CD1c-positive myeloid dendritic cell (primary cell): ENCODE measurements around the gene PCDHB11.
"Not testable (repeated sequence)": the region's sequence is repeated elsewhere in the genome, so short reads cannot be mapped to it uniquely, and the experiment has no call there.

Experiments used
- DNase-seq: peaks from one replicate; pipeline ENCODE4 v3.0.0-alpha.2; 2016; ENCODE audit errors: extremely low spot score

PCDHB11 gene

DNA sequence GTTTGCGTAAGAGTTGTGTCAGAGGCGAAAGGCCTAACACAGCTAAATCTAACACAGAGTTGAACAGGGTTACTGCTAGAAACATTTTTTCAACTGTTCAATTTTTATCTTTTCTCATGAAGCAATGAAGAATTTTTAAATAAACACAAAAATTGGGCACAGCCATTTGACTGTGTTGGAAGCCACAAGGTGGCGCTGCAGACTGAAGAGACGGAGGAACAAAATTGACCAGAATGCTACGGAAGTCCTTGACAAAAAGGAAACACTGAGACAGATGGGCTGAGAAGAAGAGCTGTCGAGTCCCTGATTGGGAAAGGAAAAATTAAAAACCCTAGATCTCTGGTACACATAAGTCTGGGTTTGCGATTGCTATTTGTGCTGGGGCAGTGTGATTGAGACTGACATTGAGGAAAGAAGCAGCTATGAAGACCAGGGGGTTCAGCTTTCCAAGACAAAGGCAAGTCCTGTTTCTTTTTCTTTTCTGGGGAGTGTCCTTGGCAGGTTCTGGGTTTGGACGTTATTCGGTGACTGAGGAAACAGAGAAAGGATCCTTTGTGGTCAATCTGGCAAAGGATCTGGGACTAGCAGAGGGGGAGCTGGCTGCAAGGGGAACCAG is 12.4 kb upstream of the PCDHB11 start, which contains the start of gene PCDHB9:
TSS of gene PCDHB9 (plus strand) at position 265 of the 616 bp plus-strand sequence. CDS start at position 423, 158 bp downstream.
- peak; percentile 16 for DNase-seq

DNA sequence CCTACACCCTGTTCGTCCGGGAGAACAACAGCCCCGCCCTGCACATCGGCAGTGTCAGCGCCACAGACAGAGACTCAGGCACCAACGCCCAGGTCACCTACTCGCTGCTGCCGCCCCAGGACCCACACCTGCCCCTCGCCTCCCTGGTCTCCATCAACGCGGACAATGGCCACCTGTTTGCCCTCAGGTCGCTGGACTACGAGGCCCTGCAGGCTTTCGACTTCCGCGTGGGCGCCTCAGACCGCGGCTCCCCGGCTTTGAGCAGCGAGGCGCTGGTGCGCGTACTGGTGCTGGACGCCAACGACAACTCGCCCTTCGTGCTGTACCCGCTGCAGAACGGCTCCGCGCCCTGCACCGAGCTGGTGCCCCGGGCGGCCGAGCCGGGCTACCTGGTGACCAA is 10.7 kb upstream of the PCDHB11 start:
- not testable (repeated sequence) for DNase-seq

DNA sequence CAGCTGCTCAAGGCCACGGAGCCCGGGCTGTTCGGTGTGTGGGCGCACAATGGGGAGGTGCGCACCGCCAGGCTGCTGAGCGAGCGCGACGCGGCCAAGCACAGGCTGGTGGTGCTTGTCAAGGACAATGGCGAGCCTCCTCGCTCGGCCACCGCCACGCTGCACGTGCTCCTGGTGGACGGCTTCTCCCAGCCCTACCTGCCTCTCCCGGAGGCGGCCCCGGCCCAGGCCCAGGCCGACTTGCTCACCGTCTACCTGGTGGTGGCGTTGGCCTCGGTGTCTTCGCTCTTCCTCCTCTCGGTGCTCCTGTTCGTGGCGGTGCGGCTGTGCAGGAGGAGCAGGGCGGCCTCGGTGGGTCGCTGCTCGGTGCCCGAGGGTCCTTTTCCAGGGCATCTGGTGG is 10.3 kb upstream of the PCDHB11 start:
- not testable (repeated sequence) for DNase-seq

DNA sequence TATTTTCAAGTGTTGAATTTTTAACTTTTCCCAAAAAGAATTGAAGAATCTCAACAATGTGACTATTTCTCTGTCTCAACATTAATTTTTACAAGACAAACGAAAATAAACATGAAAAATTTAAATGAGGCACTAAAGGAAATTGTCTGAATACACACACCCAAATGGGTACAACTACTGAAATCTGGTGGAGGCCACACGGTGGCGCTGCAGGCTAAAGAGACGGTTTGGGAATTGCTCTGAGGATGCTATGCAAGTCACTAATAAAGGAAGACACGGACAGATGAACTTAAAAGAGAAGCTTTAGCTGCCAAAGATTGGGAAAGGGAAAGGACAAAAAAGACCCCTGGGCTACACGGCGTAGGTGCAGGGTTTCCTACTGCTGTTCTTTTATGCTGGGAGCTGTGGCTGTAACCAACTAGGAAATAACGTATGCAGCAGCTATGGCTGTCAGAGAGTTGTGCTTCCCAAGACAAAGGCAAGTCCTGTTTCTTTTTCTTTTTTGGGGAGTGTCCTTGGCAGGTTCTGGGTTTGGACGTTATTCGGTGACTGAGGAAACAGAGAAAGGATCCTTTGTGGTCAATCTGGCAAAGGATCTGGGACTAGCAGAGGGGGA is 7.2 kb upstream of the PCDHB11 start, which contains the start of gene PCDHB10:
TSS of gene PCDHB10 (plus strand) at position 244 of the 616 bp plus-strand sequence. CDS start at position 444, 200 bp downstream.
- DNase-seq = peak; percentile 6

DNA sequence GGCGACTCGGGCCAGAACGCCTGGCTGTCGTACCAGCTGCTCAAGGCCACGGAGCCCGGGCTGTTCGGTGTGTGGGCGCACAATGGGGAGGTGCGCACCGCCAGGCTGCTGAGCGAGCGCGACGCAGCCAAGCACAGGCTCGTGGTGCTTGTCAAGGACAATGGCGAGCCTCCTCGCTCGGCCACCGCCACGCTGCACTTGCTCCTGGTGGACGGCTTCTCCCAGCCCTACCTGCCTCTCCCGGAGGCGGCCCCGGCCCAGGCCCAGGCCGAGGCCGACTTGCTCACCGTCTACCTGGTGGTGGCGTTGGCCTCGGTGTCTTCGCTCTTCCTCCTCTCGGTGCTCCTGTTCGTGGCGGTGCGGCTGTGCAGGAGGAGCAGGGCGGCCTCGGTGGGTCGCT is 5.1 kb upstream of the PCDHB11 start:
- not testable (repeated sequence) for DNase-seq

DNA sequence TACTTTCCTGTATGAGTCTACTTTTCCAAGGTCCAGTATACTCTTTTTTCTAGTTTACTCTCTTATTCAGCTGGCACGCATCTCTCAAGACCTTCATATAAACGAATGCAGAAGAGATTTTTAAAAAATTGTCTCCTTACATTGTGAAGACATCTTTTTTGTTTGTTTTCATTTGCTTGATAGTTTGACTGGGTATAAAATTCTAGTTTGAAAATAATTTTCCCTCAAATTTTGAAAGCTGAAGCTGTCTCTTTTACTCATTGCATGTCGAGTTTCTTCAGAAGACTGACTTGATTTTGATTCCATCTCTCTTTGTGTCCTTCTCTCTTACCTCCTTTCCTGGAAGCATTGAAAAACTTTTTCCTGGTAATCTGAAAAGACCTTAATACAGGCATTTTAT is 3.1 kb upstream of the PCDHB11 start:
- no peak for DNase-seq

DNA sequence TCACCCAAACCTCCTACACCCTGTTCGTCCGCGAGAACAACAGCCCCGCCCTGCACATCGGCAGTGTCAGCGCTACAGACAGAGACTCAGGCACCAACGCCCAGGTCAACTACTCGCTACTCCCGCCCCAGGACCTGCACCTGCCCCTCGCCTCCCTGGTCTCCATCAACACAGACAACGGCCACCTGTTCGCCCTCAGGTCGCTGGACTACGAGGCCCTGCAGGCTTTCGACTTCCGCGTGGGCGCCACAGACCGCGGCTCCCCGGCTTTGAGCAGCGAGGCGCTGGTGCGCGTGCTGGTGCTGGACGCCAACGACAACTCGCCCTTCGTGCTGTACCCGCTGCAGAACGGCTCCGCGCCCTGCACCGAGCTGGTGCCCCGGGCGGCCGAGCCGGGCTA is 1.7 kb downstream of the PCDHB11 start:
- not testable (repeated sequence) for DNase-seq

DNA sequence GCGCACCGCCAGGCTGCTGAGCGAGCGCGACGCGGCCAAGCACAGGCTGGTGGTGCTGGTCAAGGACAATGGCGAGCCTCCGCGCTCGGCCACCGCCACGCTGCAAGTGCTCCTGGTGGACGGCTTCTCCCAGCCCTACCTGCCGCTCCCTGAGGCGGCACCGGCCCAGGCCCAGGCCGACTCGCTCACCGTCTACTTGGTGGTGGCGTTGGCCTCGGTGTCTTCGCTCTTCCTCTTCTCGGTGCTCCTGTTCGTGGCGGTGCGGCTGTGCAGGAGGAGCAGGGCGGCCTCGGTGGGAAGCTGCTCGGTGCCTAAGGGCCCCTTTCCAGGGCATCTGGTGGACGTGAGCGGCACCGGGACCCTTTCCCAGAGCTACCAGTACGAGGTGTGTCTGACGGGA is 2.2 kb downstream of the PCDHB11 start:
- DNase-seq = not testable (repeated sequence)

DNA sequence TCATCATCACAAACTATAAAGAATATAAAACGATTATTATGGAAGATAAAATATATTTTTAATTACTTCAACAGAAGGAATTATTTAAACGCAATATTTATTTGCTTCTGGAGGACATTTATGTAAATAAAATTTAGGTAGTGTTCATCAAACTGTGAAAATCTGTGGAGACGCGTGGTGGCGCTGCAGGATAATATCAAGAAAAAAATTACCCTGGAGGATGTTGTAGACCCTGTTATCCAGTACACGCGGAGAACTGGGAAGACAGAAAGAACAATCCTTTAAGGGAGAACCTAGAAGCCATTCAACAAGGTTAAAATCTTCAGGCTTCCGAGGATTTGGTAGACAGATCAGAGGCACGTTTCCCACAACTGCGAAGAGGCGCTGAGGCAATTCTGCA is 9.1 kb downstream of the PCDHB11 start, which contains the start of gene PCDHB12:
TSS of gene PCDHB12 (plus strand) at position 242 of the 400 bp plus-strand sequence. CDS start 189 bp downstream, outside the sequence.
- no peak for DNase-seq

DNA sequence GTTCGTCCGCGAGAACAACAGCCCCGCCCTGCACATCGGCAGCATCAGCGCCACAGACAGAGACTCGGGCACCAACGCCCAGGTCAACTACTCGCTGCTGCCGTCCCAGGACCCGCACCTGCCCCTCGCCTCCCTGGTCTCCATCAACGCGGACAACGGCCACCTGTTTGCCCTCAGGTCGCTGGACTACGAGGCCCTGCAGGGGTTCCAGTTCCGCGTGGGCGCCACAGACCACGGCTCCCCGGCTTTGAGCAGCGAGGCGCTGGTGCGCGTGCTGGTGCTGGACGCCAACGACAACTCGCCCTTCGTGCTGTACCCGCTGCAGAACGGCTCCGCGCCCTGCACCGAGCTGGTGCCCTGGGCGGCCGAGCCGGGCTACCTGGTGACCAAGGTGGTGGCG is 10.9 kb downstream of the PCDHB11 start:
- DNase-seq = not testable (repeated sequence)

DNA sequence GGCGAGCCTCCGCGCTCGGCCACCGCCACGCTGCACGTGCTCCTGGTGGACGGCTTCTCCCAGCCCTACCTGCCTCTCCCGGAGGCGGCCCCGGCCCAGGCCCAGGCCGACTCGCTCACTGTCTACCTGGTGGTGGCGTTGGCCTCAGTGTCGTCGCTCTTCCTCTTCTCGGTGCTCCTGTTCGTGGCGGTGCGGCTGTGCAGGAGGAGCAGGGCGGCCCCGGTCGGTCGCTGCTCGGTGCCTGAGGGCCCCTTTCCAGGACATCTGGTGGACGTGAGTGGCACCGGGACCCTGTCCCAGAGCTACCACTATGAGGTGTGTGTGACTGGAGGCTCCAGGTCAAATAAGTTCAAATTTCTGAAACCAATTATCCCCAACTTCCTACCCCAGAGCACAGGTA is 11.4 kb downstream of the PCDHB11 start:
- DNase-seq = not testable (repeated sequence)

DNA sequence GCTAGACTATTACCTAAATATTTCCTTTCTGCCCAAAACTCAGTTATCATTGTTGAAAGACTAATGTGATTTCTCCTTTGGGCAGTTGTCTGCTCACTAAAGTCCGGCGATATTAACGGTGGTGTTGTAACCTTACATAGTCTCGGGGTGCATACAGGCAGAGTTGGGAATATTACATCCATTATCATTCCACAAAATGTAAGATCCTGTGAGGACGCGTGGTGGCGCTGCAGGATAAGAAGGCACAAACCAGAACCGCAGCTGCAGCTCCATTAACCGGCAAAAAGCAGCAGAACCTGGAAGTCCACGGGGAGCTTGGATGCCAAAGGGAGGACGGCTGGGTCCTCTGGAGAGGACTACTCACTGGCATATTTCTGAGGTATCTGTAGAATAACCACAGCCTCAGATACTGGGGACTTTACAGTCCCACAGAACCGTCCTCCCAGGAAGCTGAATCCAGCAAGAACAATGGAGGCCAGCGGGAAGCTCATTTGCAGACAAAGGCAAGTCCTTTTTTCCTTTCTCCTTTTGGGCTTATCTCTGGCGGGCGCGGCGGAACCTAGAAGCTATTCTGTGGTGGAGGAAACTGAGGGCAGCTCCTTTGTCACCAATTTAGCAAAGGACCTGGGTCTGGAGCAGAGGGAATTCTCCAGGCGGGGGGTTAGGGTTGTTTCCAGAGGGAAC is 14.4 kb downstream of the PCDHB11 start, which contains the start of gene PCDHB13:
TSS of gene PCDHB13 (plus strand) at position 264 of the 684 bp plus-strand sequence. CDS start at position 469, 205 bp downstream.
- peak; percentile 2 for DNase-seq

DNA sequence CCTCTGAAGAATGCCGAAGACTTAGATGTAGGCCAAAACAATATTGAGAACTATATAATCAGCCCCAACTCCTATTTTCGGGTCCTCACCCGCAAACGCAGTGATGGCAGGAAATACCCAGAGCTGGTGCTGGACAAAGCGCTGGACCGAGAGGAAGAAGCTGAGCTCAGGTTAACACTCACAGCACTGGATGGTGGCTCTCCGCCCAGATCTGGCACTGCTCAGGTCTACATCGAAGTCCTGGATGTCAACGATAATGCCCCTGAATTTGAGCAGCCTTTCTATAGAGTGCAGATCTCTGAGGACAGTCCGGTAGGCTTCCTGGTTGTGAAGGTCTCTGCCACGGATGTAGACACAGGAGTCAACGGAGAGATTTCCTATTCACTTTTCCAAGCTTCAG is 15.2 kb downstream of the PCDHB11 start:
- DNase-seq = not testable (repeated sequence)

DNA sequence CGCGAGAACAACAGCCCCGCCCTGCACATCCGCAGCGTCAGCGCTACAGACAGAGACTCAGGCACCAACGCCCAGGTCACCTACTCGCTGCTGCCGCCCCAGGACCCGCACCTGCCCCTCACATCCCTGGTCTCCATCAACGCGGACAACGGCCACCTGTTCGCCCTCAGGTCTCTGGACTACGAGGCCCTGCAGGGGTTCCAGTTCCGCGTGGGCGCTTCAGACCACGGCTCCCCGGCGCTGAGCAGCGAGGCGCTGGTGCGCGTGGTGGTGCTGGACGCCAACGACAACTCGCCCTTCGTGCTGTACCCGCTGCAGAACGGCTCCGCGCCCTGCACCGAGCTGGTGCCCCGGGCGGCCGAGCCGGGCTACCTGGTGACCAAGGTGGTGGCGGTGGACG is 16.1 kb downstream of the PCDHB11 start:
- DNase-seq = not testable (repeated sequence)

DNA sequence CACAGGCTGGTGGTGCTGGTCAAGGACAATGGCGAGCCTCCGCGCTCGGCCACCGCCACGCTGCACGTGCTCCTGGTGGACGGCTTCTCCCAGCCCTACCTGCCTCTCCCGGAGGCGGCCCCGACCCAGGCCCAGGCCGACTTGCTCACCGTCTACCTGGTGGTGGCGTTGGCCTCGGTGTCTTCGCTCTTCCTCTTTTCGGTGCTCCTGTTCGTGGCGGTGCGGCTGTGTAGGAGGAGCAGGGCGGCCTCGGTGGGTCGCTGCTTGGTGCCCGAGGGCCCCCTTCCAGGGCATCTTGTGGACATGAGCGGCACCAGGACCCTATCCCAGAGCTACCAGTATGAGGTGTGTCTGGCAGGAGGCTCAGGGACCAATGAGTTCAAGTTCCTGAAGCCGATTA is 16.6 kb downstream of the PCDHB11 start:
- DNase-seq = not testable (repeated sequence)

DNA sequence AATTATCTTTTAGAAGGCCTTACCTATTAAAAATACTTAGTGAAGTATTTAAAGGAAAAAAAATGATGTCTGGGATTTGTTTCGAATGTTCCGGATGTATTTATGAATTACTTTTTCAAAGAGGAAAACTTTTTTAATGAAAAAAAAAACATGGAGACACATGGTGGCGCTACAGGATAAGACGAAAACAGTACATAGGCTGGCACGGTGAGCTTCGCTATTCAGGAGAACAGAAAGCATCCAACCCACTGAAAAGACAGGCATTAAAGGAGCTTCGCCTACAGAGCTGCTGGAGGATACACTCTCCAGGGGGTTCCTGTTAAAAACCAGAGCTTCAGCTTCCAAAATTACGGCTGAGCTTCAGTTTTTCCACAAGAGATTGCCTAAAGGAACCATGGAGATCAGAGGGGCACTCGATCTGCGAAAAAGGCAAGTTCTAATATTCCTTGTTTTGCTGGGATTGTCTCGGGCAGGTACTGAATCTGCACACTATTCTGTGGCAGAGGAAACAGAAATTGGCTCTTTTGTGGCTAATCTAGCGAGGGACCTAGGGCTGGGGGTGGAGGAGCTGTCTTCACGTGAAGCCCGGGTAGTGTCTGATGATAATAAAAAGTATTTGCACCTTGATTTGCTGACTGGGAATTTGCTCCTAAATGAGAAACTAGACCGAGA is 23.8 kb downstream of the PCDHB11 start, which contains the start of gene PCDHB14:
TSS of gene PCDHB14 (plus strand) at position 232 of the 672 bp plus-strand sequence. CDS start at position 395, 163 bp downstream.
- DNase-seq = no peak

DNA sequence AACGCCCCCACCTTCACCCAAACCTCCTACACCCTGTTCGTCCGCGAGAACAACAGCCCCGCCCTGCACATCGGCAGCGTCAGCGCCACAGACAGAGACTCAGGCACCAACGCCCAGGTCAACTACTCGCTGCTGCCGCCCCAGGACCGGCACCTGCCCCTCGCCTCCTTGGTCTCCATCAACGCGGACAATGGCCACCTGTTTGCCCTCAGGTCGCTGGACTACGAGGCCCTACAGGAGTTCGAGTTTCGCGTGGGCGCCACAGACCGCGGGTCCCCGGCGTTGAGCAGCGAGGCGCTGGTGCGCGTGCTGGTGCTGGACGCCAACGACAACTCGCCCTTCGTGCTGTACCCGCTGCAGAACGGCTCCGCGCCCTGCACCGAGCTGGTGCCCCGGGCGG is 25.4 kb downstream of the PCDHB11 start:
- not testable (repeated sequence) for DNase-seq

DNA sequence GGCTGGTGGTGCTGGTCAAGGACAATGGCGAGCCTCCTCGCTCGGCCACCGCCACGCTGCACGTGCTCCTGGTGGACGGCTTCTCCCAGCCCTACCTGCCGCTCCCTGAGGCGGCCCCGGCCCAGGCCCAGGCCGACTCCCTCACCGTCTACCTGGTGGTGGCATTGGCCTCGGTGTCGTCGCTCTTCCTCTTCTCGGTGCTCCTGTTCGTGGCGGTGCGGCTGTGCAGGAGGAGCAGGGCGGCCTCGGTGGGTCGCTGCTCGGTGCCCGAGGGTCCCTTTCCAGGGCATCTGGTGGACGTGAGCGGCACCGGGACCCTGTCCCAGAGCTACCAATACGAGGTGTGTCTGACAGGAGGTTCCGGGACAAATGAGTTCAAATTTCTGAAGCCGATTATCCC is 26.0 kb downstream of the PCDHB11 start:
- not testable (repeated sequence) for DNase-seq

DNA sequence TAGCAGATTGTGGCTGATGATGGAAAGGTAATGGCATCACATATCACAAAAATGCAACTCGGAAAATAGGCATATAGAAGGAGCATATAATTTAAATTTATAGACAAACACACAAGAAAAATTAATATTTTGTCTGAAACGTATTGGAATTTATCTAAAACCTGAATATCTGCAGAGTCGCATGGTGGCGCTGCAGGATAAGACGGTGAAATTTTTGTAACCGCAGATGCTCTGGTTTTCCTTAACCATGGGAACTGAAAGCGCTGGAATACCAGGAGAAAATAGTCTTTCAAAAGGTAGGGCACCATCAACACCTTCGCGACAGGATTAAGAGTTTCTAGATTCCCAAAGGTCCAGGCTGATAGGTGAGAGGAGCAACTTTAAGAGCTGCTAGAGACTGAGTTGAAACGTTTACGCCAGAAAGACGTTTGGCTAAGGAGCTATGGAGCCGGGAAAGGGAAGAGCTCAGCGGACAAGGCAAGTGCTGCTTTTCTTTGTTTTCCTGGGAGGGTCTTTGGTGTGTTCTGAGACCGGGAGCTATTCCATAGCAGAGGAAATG is 34.8 kb downstream of the PCDHB11 start:
- DNase-seq = no peak

DNA sequence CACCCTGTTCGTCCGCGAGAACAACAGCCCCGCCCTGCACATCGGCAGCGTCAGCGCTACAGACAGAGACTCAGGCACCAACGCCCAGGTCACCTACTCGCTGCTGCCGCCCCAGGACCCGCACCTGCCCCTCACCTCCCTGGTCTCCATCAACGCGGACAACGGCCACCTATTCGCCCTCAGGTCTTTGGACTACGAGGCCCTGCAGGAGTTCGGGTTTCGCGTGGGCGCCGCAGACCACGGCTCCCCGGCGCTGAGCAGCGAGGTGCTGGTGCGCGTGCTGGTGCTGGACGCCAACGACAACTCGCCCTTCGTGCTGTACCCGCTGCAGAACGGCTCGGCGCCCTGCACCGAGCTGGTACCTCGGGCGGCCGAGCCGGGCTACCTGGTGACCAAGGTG is 36.5 kb downstream of the PCDHB11 start:
- not testable (repeated sequence) for DNase-seq
